Ureter (tissue), 1 donor: ENCODE measurements around the gene ABCG1. TPM values are rescaled to one million over a fixed set of nuclear protein-coding genes. Genes with fewer than 3 reads are reported as not detected.

Experiments used
- DNase-seq: peaks from one replicate; pipeline ENCODE4 v3.0.0-alpha.2; 2020; ENCODE audit warnings: low spot score
- total RNA-seq: library from RNA; stranded (reverse); gene quantifications from one replicate; pipeline ENCODE4 v1.2.4, GENCODE V29; 2023
- donor health status: DM: yes; HTN: yes; CAD: no.

Gene ABCG1
- total RNA-seq, 1 donor from 2014 or later = 20.1 TPM

GRCh38 chr21:42271065-42271464 is 52.1 kb downstream of the ABCG1 start:
- no peak for DNase-seq

DNA sequence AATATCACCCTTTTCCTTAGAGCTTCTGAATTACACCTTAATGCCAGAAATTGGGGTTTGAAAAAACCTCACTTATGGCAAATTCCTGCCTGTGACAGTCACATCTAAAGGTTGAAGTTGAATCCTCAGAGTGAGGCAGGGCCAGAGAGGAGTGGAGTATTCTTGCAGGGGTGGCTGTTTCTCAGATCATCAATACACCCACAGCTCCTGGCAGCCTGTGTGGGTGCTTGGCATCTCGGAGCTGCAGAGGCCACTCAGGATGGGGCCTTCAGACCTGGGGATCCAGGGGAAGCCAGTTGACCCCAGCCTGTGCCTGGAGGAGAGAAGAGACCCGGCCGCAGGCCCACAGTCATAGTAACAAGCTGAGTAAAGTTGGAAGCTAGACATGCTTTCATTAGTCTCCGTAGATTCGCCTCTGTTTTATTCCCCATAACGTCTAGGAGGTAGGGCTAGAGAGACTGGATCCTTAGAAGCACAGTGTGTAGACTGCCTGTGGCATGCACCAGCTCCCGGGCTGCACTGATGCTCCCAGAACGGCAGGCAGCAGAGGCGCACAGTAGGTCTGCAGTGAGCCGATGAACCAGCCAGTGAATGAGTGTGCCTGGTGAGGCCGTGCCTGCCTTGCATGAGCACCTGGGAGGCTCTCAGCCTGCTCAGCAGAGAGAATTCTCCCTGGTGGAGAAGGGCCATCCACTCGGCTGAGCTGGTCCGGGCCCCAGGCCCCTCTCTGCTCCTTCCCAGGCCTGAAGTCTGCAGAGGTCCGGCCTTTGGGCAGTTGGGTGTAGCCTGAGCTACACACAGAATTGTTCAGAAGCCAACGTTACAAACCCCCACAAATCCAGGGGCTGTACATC is 53.4 kb downstream of the ABCG1 start:
- no peak for DNase-seq

- no peak for DNase-seq
Measured at GRCh38 chr21:42272984-42273600, 54.2 kb downstream of the ABCG1 start.

DNA sequence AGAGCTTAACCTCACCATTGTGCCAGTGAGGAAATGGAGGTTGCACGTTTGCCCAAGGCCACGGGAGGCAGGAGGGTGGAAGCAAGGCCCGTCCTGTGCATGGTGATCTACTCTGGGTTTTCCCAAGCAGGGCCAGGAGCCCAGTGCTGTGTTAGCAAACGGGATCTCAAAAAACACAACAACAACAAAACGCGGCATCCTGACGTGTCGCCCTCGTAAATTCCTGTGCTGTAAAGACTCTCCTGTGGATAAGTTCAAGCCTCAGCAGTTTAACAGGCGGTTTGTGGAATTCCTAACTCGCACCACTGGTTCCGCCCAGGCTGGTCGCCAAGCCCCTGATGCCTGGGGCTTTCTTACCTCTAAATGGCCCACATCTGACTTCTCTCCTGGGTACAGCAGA is 57.1 kb downstream of the ABCG1 start:
- no peak for DNase-seq

- no peak for DNase-seq
Measured at GRCh38 chr21:42276526-42277154, 57.7 kb downstream of the ABCG1 start.

- DNase-seq = no peak
Measured at GRCh38 chr21:42277593-42277992, 58.7 kb downstream of the ABCG1 start.

DNA sequence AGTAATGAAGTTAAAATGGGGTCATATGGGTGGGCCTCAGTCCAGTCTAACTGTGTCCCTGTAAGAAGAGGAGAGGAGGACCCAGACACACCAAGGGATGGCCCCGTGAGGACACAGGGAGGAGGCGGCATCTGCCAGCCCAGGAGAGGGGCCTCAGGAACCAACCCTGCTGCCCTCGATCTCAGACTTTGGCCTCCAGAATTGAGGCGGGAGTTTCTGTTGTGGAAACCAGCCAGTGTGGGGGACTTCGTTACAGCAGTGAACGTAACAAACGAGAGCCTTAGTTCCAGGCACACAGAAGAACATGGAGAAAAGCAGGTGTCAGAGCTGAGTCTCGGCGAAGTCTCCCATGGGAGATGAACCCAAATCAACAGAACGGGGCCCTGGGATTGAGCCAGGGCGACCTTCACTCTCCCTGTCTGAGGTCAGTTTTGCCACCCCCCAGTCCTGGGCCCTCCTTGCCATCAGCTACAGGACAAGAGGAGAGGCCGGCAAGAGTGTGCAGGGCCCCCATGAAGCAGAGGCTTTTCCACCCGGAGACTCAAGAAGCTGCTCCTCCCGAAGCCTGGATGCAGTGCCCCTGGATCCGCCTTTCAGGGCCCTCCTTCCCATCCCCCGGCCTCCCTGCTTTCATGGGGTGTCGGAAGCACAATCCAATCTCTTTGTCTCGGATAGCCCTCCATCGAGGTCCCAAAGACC is 59.7 kb downstream of the ABCG1 start:
- no peak for DNase-seq

- DNase-seq = no peak
Measured at GRCh38 chr21:42279341-42279871, 60.5 kb downstream of the ABCG1 start.

DNA sequence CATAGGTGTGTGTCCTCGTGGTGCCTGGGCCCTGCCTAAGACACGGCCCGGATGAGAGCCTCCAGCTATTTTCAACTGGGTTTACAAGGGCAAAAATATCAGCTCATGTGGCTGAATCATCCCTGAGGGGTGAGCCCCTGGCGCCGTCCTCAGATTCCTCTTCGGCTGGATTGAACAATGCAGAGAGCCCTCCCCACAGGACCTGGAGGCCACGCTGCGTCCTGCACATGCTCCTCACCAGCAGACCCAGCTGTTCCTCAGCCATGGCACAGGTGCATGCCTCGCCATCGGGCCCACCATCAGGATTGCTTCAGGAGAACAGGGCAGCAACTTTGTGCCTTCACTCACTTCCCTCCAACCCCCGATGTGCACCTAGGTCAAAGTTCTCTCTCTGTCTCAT is 60.9 kb downstream of the ABCG1 start:
- no peak for DNase-seq

DNA sequence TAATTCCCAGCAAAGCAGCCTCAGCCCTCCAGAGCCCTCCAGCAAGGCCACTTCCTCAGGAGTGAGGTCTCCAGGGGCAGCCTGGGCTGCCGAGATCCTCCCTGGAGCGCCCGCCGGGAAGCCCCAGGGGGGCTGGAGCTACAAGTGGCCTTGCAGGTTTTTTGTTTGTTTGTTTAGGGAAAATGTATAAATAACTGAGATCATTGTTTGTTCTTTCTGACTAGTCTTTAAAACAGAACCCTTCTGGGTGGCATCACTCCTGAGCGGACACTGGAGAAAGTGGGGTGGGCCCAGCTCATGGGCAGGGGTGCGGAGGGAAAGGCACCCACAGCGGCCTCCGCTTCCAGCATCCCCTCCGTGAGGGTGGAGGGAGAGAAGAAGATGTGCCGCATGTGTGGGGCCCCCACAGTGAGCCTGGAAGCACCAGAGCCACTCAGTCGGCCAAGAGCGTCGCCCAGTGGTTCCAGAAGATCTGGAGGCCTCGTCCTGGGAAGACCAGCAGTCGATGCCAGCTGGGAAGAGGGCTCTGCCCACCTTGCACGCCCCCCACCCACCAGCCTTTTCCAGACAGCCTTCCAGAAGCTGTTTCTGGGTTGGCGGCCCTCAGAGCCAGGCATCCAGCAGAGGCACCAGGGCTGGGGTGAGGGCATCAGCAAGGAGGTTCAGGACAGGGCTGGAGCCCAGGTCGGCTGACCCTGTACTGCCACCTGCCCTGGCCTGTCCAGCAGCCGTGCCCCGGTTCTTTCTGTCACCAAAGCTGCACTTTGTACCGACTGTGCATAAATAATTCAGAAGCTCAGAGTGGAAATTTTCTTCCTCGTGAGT is 61.6 kb downstream of the ABCG1 start:
- no peak for DNase-seq

DNA sequence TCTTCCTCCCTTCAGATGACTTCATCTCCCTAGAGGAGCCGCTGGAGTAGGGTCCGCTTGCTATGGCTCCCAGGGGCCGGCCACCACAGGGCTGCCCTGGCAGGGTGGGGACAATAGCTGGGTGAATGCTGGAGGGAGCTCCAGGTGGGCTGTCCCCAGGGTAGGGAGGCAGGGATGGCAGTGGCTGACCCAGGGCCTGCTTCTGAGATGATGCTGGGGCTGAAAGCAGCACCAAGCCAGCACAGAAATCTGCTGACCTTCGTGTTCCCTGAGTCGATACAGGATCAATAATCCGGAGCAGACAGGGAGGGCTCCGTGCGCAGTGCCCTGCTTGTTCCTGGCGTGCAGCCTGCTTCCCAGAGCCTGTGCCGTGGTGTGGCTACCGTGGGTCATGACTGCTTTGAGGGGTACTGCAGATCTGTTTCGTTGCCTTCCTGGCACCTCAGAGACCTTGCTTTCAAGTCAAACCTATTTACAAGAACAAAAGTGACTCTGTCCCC is 62.3 kb downstream of the ABCG1 start:
- DNase-seq = no peak

- no peak for DNase-seq
Measured at GRCh38 chr21:42282021-42282420, 63.1 kb downstream of the ABCG1 start.

DNA sequence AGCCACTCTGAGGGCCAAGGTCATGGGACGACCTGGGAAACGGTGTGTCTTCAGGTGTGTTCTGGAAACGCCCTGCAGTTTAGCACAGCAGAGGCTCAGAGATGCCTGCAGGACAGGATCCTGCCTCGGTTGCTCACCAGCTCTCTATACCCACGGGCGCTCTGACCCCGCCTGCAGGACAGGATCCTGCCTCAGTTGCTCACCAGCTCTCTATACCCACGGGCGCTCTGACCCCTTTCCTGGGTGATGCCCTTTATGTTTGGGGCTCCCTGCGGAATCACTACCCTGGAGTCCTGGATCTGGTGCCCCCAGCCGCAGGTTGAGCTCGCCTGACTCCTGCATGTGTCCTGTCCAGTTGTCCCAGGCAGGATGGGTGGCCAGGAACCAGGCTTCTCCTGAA is 63.8 kb downstream of the ABCG1 start:
- DNase-seq = no peak

DNA sequence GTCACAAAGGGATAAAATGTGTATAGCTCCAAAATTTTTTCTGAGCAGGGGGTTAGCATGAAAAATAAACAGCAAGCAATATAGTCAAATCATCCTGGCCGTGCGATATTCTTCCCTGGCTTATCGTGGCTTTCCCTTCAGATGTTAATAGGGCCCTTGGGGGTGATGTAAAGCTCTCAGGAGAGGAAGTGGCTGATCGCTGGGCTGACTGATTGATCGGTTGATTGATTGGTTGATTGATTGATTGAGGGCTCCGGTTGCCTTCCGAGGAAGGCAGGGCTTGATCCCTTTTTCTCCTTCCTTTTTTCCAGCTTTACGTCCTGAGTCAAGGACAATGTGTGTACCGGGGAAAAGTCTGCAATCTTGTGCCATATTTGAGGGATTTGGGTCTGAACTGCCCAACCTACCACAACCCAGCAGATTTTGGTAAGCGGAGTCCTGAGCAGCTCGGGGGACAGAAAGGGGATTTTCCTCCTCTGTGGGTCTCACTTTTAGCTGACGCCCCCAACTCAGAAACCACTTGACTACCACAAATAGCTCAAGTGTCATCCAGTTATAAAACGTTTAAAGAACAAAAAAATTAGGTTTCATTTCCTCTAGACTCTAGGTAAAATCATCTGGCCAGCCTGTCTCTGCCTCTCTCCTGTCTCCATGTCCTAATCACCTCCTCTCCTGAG is 66.8 kb downstream of the ABCG1 start:
- DNase-seq = no peak

GRCh38 chr21:42286416-42286815 is 67.5 kb downstream of the ABCG1 start:
- DNase-seq = no peak

GRCh38 chr21:42287193-42288083 is 68.5 kb downstream of the ABCG1 start:
- DNase-seq = no peak

- DNase-seq = no peak
Measured at GRCh38 chr21:42288962-42289361, 70.0 kb downstream of the ABCG1 start.

DNA sequence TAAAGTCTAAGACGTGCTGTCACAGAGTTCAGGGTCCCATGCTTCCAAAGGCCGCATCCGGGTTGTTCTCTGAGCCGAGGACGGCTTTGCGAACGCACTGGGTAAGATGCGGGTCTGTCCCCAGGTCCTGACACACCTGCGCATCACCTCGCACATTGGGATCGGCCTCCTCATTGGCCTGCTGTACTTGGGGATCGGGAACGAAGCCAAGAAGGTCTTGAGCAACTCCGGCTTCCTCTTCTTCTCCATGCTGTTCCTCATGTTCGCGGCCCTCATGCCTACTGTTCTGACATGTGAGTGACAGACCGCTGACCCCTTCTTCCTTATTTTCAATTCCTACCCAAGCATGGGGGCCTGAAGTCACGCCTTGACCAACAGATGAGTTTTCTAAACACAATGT is 71.0 kb downstream of the ABCG1 start:
- DNase-seq = no peak

- no peak for DNase-seq
Measured at GRCh38 chr21:42290505-42290904, 71.6 kb downstream of the ABCG1 start.
